RCC 7860 (cell line): ENCODE measurements around the gene APP.

Source experiments
- DNase-seq: peaks from one replicate; pipeline ENCODE4 v3.0.0-alpha.2; 2015; ENCODE audit warnings: low spot score
- FAIRE-seq: peaks from 2 replicates; lab custom pipeline; 2012; peaks lifted over from hg19 to GRCh38; lab: Jason Lieb, UNC

APP gene

DNA sequence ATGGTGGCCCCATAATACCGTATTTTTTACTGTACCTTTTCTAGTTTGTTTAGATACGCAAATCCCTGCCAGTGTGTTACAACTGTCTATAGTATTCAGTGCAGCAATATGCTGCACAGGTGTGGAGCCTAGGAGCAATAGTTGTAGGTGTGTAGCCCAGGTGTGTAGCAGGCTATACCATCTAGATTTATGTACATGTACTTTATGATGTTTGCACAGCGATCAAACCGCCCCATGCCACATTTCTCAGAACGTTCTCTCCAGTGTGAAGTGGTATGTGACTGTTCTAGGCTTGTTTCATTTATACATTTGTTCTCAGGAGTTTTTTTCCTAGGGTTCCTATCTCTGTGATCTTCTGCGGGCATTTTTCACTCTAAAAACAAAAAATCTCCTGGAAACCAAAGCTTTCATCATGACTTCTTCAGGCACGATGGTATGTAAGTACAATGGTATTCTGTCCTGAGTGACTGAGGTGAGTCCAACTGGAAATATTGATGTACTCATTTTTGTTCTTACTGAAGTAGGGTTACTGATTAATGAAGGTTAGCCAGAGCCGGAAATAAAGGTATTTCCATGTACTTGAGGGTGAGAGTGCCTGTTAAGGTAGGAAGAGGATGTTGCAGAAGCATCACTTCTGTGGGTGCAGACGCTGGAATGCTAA, 282.8 kb downstream of the APP start:
- FAIRE-seq: peak; percentile 18
- peak; percentile 74 for DNase-seq

DNA sequence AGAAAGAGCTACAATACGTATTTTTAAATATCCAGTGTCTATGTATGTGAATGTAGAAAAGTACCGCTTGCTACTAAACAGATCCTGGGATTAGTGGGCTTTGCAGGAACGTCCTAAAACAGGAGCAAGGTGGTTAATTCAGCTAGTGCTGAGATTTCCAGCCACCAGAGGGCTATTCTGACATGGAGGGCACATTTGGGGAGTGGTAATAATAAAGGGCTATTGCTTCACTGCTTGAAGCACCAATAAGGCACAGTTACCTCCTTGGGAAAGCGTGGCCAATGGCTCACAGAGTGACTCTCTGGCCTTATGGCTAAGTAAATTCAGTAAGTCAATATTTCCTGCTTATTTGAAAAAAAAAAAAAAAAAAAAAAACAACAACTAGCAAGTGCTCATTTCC, 283.4 kb downstream of the APP start:
- FAIRE-seq: no peak
- no peak for DNase-seq

GRCh38 chr21:25885880-25886279, 284.7 kb downstream of the APP start:
- DNase-seq: no peak
- FAIRE-seq: no peak

DNA sequence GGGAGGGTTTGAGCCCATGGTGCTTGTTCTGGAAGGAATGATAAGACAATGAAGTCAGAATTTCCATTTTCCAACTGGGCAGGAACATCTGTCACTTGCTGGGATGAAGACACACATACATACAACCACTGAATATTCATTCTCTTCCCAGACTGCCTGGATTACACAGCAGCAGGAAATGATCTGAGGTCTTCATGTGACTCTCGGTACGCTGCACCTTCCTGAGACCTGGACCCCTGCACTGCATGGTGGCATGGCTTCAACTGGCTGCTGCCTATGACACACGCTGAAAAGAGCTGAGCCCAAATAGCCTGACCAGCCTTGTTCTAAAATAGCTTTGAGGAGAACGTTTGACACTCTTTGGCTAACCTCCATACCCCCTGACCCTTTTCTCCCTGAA, 285.2 kb downstream of the APP start:
- DNase-seq (no peak), FAIRE-seq (no peak)

- FAIRE-seq (no peak), DNase-seq (no peak)
These were observed 286.3 kb downstream of the APP start for GRCh38 chr21:25884311-25884710.

DNA sequence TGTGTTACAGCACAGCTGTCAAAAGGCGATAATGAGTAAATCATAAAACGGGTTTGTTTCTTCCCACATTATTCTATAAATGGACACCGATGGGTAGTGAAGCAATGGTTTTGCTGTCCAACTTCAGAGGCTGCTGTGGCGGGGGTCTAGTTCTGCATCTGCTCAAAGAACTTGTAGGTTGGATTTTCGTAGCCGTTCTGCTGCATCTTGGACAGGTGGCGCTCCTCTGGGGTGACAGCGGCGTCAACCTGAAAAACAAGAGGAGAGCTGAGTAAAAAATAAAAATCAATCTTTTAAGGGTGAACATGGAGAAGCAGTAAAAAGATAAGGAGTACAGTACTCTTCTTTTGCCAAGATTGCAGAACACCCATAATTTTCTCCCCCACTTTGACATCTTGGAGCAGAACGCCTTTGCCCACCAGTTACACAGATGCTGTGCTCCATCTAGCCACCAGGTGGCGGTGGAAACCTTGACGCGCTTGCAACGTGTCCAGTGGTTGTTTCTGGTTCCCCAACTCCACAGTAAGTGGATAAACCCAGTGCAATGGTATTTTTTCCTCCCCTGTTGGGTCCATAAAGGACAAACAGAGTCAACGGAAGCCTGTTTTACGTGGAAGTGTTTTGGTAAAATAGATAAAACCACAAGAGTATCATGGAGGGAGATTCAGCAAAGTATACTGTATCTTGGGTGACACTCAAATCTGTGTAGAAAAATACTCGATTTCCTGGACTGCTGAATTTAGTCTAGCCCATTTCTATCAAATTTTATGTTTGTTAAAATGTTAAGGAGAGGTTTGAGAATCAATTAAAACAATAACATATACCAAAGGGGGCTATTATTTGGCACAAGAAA, 288.8 kb downstream of the APP start:
- FAIRE-seq (peak; percentile 2), DNase-seq (peak; percentile 41)

- FAIRE-seq: no peak
- no peak for DNase-seq
These were observed 291.4 kb downstream of the APP start for GRCh38 chr21:25879203-25879602.

DNA sequence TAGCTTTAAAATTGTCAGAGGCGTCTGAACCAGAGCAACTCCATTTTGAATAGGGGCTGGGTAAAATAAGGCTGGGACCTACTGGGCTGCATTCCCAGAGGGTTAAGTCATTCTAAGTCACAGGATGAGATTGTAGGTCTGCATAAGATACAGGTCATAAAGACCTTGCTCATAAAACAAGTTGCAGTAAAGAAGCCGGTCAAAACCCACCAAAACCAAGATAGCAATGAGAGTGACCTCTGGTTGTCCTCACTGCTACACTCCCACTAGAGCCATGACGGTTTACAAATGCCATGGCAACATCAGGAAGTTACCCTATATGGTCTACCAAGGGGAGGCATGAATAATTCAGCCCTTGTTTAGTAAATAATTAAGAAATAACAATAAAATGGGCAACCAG, 292.2 kb downstream of the APP start:
- FAIRE-seq (no peak), DNase-seq (peak; percentile 20)

DNA sequence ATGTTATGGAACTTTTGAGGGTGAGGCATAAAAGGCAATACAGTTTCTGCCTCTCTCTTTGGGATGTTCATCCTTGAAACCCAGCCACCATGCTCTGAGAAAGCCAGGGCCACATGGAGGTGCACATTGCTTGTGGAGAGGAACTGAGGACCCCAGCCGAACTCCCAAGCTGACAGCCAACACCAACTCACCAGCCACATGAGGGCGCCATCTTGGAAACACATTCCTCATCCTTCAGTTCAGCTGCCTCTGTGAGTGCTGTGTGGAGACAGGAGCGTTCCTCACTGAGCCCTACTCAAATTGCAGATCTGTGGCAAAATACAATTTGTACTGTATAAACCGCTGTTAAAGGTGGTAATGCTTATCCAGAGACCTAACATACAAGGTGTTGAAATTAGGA, 298.3 kb downstream of the APP start:
- no peak for FAIRE-seq
- DNase-seq: no peak

DNA sequence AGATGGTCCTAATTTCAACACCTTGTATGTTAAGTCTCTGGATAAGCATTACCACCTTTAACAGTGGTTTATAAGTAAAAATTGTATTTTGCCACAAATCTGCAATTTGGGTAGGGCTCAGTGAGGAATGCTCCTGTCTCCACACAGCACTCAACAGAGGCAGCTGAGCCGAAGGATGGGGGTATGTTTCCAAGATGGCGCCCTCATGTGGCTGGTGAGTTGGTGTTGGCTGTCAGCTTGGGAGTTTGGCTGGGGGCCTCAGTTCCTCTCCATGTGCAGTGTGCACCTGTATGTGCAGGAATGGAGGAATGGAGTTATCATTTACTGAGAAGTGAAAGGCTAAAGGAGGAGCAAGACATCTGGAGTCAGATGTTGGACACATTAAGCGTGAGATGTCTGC, 299.0 kb downstream of the APP start:
- no peak for DNase-seq
- no peak for FAIRE-seq

GRCh38 chr21:25870084-25870483, 300.5 kb downstream of the APP start:
- DNase-seq (no peak), FAIRE-seq (no peak)

GRCh38 chr21:25867061-25867460, 303.5 kb downstream of the APP start:
- DNase-seq: no peak
- no peak for FAIRE-seq

DNA sequence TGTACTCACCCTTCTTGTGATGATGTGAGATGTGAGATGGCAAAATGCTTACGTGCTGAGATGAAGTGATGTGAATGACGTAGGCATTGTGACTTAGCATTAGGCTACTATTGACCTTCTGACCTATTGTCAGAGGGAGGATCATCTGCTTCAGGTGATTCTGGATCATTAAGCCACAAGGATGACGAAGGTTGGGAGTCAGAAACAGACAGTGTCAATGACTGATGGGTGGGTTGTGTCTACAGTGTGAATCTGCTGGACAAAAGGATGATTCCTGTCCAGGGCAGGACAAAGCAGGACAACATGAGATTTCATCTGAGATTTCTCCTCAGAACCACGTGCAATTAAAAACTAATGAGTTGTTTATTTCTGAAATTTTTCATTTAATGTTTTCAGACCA, 306.8 kb downstream of the APP start:
- DNase-seq: no peak
- no peak for FAIRE-seq

DNA sequence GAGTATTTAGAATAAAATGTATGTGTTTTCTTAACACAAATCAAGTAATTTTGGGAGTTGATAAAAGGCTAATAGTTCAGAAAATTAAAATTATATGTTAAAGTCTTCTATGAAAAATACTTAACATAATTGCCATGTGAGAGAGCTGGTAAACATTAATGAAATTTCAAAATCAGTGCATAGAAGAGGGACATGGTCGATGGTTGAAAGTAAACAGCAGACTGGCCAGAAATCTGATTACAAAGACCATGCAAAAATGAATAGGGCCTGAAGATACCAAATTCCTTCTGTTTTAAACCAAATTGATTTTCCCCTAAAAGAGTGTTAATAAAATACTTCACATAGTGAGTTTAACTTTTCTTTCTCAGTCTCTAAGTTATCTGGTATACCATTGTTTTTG, 307.5 kb downstream of the APP start:
- FAIRE-seq (no peak), DNase-seq (no peak)

GRCh38 chr21:25862596-25862995, 308.0 kb downstream of the APP start:
- DNase-seq (no peak), FAIRE-seq (no peak)

DNA sequence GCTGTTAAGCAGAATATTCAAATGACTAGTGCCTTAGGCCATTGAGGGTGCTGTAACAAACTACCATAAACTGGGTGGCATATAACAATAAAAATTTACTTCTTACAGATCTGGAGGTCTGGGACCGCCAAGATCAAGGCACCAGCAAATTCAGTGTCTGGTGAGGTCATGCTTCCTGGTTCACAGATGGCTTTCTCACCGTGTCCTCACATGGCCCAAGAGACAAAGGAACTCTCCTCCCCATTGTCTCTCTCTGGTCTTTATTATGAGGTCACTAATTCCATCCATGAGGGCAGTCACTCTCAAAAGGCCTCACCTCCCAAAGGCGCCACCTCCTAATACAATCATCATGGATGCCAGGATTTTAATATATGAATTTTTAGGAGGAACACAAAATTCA, 308.5 kb downstream of the APP start:
- no peak for FAIRE-seq

DNA sequence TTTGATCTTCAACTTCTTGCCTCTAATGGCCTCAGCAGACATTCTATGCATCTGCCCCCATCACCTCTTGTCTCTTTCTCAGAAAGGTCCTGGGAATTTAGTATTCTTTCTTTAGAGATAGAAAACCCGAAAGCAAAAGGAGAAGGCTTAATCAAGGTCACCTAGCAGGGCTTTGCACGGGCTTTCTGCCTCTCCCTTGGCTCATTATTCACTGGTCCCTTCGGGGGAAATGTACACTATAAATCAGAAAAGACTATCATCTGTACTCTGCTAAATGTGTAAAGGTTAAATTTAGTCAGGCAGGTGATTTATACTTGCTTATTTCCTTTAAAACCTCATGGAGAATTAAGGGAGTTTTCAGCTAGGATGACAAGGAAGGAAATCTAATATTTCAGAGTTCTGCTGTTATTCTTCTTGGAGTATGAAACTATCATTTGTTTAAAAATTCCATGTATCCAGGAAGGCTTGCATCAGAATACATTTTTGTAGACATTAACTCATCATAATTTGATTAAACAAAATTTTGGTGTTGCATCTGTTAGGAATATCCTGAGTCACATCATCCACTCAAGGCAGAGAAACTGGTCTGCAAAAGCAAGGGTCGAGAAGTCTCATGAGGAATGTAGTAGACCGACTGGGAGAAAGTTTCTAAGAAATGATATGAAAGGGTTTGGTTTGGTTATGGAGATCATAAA, 311.2 kb downstream of the APP start:
- DNase-seq: no peak
- FAIRE-seq: no peak

More for the DNA sequence above, 308.5 kb downstream of the APP start:
- DNase-seq: no peak

DNA sequence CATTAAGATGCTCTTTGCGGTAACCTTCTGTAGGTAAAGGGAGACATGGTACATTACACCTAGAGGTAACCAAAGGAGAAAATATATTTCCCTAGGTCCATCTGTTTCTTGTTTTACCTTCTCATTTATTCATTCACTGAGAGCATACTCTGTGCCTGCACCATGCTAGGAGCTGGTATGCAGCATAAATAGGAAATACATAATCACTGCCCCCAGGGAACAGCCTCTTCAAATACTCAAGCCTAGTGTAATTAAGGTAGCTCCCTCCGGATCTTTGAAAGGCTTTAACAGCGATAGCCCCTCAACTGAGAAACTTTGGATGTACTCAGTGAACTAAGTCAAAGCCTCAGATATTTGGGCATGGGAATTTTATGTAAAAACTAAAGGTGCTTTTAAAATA, 312.2 kb downstream of the APP start:
- no peak for DNase-seq
- FAIRE-seq: no peak

- DNase-seq (no peak), FAIRE-seq (no peak)
These were observed 313.1 kb downstream of the APP start for GRCh38 chr21:25857308-25858074.

GRCh38 chr21:25855576-25855975, 315.0 kb downstream of the APP start:
- no peak for DNase-seq
- no peak for FAIRE-seq
